ENCODE results near the gene RAPH1.

The RAPH1 gene

GRCh38 chr2:203535078-203535783 lies at the start of gene RAPH1:
TSS of gene RAPH1 (minus strand) at chr2:203535301. CDS start at chr2:203495353, 39,948 bp downstream.
- TF ChIP-seq TCF12 (IDR thresholded peaks at IDR 0.05; ENCODE audit: low read depth), result no peak
- TF ChIP-seq, protein P1, sequence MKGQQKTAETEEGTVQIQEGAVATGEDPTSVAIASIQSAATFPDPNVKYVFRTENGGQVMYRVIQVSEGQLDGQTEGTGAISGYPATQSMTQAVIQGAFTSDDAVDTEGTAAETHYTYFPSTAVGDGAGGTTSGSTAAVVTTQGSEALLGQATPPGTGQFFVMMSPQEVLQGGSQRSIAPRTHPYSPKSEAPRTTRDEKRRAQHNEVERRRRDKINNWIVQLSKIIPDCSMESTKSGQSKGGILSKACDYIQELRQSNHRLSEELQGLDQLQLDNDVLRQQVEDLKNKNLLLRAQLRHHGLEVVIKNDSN (IDR thresholded peaks at IDR 0.05), result no peak
- no peak for TF ChIP-seq RAD21 (IDR thresholded peaks at IDR 0.05; ENCODE audit: low read depth)
- no peak for TF ChIP-seq REST (IDR thresholded peaks at IDR 0.05; ENCODE audit: low read depth)
- TF ChIP-seq CREB1 (IDR thresholded peaks at IDR 0.05; ENCODE audit: low read depth), result no peak
- peak; percentile 48; the same call in 1 of the 2 replicates for TF ChIP-seq TAF1 (IDR thresholded peaks at IDR 0.05; ENCODE audit: low read depth)

- TF ChIP-seq TAF1 (IDR thresholded peaks at IDR 0.05; ENCODE audit: low read depth) (no peak), TCF12 (IDR thresholded peaks at IDR 0.05; ENCODE audit: low read depth) (no peak), ZBTB7A (IDR thresholded peaks at IDR 0.05; ENCODE audit: low read depth) (no peak), MAX (IDR thresholded peaks at IDR 0.05) (no peak), TEAD4 (IDR thresholded peaks at IDR 0.05) (no peak), FOXM1 (IDR thresholded peaks at IDR 0.05; ENCODE audit: borderline replicate concordance, low read depth) (no peak), REST (IDR thresholded peaks at IDR 0.05; ENCODE audit: low read depth) (no peak), RAD21 (IDR thresholded peaks at IDR 0.05; ENCODE audit: low read depth) (no peak), CREB1 (IDR thresholded peaks at IDR 0.05; ENCODE audit: low read depth) (no peak), CEBPB (IDR thresholded peaks at IDR 0.05) (no peak), NFIC (IDR thresholded peaks at IDR 0.05) (no peak), YY1 (IDR thresholded peaks at IDR 0.05; ENCODE audit: low read depth) (no peak), EGR1 (IDR thresholded peaks at IDR 0.05) (no peak), EP300 (IDR thresholded peaks at IDR 0.05; ENCODE audit: borderline replicate concordance) (no peak)
- TF ChIP-seq, protein P1 (IDR thresholded peaks at IDR 0.05), result no peak
Measured at GRCh38 chr2:203584784-203585183, 49.7 kb upstream of the RAPH1 start.

GRCh38 chr2:203583701-203584100 lies 48.6 kb upstream of the RAPH1 start:
- TF ChIP-seq TEAD4 (IDR thresholded peaks at IDR 0.05) (no peak), EP300 (IDR thresholded peaks at IDR 0.05; ENCODE audit: borderline replicate concordance) (no peak), EGR1 (IDR thresholded peaks at IDR 0.05) (no peak), FOXM1 (IDR thresholded peaks at IDR 0.05; ENCODE audit: borderline replicate concordance, low read depth) (no peak), CEBPB (IDR thresholded peaks at IDR 0.05) (no peak), REST (IDR thresholded peaks at IDR 0.05; ENCODE audit: low read depth) (no peak), NFIC (IDR thresholded peaks at IDR 0.05) (no peak), YY1 (IDR thresholded peaks at IDR 0.05; ENCODE audit: low read depth) (no peak)
- TF ChIP-seq, protein P1 (IDR thresholded peaks at IDR 0.05), result no peak

DNA sequence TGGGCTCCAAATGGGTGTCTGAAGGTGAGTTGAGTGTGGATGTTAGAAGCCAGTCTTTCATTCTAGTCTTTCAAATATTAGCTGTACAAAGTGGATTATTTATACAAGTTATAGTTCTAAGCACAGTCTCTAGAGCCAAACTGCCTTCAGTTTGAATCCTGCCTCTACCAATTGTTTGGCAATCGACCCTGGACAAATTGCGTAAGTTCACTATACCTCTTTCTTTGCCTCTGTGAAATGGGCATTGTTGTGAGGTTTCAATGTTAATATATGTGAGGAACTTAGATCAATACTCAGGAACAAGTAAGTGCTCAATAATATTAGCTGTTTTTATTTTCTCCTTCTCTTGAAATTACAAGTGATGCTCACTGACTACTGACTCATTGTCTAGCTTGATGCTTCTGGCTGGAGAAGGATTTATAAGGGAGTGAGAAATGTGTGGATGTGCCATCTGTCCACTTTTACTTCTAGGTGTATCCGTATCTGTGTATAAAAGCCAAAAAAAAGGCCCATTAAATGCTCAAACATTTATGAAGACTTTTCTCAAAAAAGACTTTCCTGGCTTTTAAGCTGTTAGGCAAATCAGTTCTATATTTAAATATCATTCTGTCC lies 48.1 kb upstream of the RAPH1 start:
- no peak for TF ChIP-seq CREB1 (IDR thresholded peaks at IDR 0.05; ENCODE audit: low read depth)
- no peak for TF ChIP-seq NFIC (IDR thresholded peaks at IDR 0.05)
- TF ChIP-seq CEBPB (IDR thresholded peaks at IDR 0.05), result 0 out of 2 replicates have a peak, but pooled peaks have one; percentile 42

Data from Ishikawa (cell line).